Subcutaneous adipose tissue (tissue), 4 donors: ENCODE results near the gene PTPRE. TPM values are rescaled to one million over a fixed set of nuclear protein-coding genes. Genes with fewer than 3 reads are reported as not detected.

ENCODE experiments used
- total RNA-seq, 4 donors: library from RNA; depleted of rRNA; stranded (reverse); fragments of >200 nt; gene quantifications; one replicate each; pipeline ENCODE4 v1.1.0, GENCODE V29; 2016
- TF ChIP-seq, protein P1 (sequence below): fragments of 450-650 bp; IDR thresholded peaks from one replicate; pipeline ENCODE4 v1.5.1; 2016; ENCODE audit warnings: low read depth, mild to moderate bottlenecking, control low read depth, antibody characterized with exemption, moderate library complexity

The PTPRE gene
- total RNA-seq, 4 donors from 2014 or later = 10.7 to 66.8 (median 27.9) TPM

DNA sequence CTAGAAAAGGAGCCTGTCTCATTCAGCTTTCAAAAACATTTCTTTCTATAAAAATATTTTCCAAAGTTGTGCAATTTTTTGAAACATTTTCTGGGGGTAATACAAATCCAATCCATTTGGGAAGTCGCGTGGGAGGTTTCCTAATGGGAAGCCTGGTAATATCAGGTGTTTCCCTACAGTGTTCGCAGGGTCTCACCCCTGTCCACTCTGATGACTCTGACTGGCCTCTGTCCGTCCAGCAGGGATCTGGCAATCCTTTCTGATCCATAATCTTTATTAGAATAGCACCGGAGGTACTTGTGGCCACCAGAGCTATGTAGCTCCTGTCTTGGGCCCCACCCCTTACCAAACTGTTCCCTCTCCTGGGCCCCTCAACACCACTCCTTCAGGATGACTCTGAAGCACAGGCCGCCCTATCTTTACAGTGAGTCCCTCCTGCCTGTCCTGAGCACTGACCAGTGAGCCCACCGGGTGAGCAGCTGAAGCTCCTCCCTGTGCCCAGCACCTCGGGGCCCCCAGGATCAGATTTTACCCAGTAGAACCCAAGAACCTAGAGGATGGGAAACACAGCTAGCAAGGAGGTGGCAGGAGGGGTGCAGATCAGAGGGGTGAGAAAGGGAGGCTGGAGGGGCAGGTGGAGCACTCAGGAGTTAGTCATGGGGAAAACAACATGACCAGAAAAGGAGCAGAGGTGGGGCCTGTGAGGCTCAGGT is 84.8 kb downstream of the PTPRE start:
- TF ChIP-seq, protein P1, sequence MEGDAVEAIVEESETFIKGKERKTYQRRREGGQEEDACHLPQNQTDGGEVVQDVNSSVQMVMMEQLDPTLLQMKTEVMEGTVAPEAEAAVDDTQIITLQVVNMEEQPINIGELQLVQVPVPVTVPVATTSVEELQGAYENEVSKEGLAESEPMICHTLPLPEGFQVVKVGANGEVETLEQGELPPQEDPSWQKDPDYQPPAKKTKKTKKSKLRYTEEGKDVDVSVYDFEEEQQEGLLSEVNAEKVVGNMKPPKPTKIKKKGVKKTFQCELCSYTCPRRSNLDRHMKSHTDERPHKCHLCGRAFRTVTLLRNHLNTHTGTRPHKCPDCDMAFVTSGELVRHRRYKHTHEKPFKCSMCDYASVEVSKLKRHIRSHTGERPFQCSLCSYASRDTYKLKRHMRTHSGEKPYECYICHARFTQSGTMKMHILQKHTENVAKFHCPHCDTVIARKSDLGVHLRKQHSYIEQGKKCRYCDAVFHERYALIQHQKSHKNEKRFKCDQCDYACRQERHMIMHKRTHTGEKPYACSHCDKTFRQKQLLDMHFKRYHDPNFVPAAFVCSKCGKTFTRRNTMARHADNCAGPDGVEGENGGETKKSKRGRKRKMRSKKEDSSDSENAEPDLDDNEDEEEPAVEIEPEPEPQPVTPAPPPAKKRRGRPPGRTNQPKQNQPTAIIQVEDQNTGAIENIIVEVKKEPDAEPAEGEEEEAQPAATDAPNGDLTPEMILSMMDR = no peak

DNA sequence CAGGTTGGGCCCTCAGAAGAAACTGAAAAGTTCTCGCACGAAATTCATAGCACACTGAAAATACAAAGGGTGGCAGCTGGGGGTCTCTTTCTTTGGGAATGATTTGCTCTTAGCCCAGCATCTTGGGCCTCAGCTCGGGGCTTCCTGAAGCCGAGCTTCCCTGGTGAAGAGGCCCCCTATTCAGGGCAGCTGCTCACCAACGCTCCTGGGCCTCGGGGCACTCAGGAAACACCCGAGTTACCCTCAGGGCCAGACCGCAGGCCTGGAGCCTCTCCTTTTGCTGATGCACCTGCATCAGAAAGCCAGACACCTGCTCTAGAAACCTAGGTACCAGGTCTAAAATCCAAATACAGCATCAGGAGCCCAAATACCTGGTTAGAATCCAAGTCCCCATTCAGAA is 85.5 kb downstream of the PTPRE start:
- TF ChIP-seq, protein P1 = no peak

DNA sequence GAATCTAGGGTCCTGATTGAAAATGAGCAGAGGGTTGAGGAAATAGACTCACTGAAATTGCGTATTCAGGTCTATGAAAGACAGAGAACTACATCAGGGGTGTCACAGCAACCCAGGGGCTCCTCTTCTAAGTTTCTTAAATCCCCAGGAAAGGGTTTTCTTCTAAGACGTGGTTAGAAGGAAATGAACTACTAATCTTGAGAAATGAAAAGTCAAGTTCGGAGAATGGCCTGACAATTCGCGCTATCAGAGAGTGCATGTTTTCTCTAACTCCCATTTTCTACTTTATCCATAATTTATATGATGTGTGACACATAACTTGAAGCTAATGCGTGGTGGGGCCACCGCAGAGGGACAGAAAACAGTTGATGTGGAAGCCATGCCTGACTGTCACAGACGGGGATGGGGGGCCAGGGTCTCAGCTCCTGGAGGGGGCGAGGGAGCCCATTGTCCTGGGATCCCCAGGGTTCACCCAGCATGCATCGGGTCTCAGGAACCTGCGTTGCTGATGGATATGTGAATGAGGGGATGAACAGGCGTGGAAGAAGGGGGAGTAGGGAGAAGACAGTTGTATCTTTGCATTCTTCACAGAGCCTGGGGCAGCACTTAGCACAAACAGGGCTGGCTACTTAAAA is 86.3 kb downstream of the PTPRE start:
- TF ChIP-seq, protein P1 = no peak

DNA sequence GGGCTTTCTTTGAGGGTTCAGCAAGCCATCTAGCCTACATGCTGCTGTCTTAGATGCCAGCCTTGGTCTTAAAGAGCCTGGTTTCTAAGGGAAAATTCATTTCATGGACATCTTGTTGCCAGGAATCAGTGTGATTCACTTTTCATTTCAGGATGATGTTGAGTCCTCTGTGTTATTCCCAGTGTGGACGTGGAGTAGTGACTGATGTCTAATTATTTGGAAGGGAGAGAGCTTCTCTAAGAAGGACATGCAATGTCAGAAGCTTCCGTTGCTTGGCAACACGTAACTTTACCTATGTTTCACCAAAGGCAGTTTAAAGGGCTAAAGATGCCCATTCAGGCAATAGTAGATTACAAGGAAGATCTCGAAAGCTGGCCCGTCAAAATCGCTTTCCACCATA is 89.0 kb downstream of the PTPRE start:
- TF ChIP-seq, protein P1 = no peak

DNA sequence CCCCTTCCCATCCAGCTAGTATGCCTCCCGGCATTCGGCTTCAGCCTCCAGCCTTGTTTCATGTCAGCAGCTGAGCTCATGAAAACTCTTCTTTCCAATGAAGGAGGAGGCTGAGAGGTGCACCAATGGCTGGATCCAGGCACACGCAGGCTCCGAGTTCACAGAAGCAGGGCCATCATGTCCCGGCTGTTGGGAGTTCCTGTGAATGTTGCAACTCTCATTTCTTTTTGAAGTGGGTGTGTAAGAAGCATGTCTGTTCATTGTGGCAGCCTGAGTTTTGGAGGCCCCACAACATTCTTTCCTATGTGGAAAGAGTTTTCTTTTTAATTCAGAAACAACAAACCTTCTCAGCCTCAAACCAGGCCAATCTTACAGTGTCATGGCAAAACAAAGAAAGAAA is 89.7 kb downstream of the PTPRE start:
- TF ChIP-seq, protein P1 = no peak

DNA sequence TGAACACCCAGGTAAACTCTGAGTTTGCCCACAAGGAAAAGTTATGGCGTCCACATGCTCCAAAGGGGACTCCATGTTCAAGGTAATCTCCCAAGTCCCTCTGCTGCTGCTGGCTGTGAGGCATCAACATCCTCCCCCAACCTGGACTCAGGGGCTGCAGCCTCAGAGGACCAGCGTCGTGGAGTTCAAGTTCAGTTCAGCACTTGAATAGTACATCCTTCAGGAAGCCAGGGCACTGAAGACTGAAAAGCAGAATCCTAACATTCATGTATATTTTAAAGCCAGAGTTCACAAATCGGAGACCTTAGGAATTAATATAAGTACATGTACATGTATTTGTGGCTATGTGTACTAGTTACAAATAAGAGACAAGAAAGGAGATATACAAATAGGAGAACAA is 90.4 kb downstream of the PTPRE start:
- TF ChIP-seq, protein P1 = no peak

DNA sequence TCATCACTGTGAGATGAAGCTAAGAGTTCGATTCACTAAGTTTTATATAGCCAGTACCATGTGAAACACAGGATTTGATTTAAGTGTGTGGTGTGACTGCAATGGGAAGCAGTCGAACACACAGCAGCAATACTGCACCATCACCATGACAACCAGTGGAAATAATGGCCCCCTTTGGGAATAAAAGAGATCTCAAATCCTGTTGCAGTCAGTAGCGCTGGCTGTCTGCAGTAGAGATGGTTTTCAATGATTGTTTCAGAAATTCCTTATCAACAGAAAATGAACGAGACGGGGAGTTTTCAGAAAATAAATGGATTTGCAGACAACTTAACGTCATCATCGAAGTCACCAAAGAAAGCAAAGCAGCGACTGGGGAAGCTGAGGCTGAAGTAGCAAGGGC is 91.0 kb downstream of the PTPRE start:
- TF ChIP-seq, protein P1 = no peak
